ENCODE results near the gene CHORDC1. TPM values are rescaled to one million over a fixed set of nuclear protein-coding genes. Genes with fewer than 3 reads are reported as not detected.

CHORDC1 gene
- total RNA-seq, 1 experiment from 2014 or later, result 66.9 TPM

DNA sequence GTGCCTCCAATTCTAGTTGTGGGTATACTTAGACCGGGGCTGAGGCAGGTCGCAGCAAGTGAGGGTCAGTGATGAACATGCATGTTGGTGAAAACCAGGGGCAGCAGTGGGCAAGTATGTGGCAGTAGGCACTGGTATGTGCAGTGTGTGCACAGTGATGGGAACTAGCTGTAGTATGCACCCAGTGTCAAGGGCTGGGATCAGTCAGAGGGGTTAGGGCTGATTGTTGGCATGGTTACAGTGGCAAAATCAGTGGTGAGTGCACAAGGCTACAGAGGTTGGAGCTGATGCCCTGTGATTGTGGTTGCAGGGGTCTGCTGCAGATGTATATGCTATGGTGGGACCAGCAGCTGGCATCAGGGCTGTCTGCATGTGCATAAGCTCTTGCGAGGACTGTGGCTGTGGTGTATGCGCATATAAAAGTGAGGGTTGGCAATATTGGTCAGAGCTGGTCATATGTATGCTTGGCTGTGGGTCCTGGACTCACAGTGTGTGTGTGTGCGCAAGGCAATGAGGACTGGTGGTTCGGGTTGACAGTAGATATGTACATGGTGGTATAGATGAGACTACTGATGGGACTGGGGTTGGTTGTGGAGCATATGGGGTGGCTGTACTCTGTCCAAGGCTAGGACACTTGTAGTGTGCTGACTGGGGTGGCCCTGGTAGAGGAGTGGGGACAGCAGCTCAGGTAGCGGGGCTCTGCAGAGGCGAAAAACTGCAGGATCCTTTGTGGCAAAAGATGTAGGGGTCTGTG is 33.7 kb upstream of the CHORDC1 start:
- H3K27ac ChIP-seq (ENCODE audit: low read length), result no peak overlapping the region
- BruUV-seq (replicated peaks), result no TSS peak
- no peak for TF ChIP-seq EZH2phosphoT487 (IDR thresholded peaks at IDR 0.05; ENCODE audit: borderline replicate concordance, low read length)
- no peak for TF ChIP-seq EZH2 (IDR thresholded peaks at IDR 0.05; ENCODE audit: low read length, unreplicated experiment)
- TF ChIP-seq CTCF (conservative IDR thresholded peaks at IDR 0.05; ENCODE audit: low read depth, low read length), result no peak
- no peaks in the 10 kb centered on the region for H3K9me3 ChIP-seq (ENCODE audit: low read length)
- no peaks in the 10 kb centered on the region for H4K20me1 ChIP-seq (ENCODE audit: low read length)
- no peaks in the 10 kb centered on the region for H3K79me2 ChIP-seq (ENCODE audit: low read length)
- H3K4me1 ChIP-seq (ENCODE audit: insufficient read depth, low read length), result no peaks in the 10 kb centered on the region
- ChIA-PET POLR2A (ENCODE audit: unreplicated experiment) (no interaction called here), CTCF (no interaction called here)
- no peak for DNase-seq
- H3K27me3 ChIP-seq (ENCODE audit: low read length), result peaks cover 48% of the 10 kb centered on the region
- no peaks in the 10 kb centered on the region for H3F3A ChIP-seq (ENCODE audit: low read length, unreplicated experiment)
- H3K36me3 ChIP-seq (ENCODE audit: low read depth, low read length), result no peaks in the 10 kb centered on the region
- intact Hi-C loops (cut with micrococcal nuclease), result no loop called here
- H3K4me3 ChIP-seq (ENCODE audit: low read length), result no peak overlapping the region
- no peak overlapping the region for H3K9ac ChIP-seq (ENCODE audit: low read length)
- no peaks in the 10 kb centered on the region for H3K9me2 ChIP-seq (replicated peaks; ENCODE audit: low read length)
- no peak overlapping the region for H3K4me2 ChIP-seq (ENCODE audit: low read length)
- no peak overlapping the region for H2AFZ ChIP-seq (ENCODE audit: low read length)
- ATAC-seq, result no peak

DNA sequence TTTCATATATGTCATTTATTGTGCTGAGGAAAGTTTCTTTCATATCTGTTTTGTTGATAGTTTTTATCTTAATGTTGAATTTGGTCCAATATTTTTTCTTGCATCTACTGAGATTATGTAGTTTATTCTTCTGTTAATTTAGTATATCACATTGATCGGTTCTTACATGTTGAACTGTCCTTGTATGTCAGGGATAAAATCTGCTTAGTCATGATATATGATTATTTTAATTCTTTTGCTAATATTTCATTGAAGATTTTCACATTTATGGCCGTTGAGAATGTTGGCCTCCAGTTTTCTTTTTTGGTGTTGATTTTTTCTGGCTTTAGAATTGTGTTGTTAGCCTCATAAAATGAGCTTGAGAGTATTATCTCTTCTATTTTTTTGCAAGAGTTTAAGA is 31.2 kb upstream of the CHORDC1 start:
- Histone ChIP-seq H3K4me3 (ENCODE audit: low read length) (no peak overlapping the region), H3K9me2 (replicated peaks; ENCODE audit: low read length) (no peaks in the 10 kb centered on the region), H3K27me3 (ENCODE audit: low read length) (peaks cover 49% of the 10 kb centered on the region), H3K36me3 (ENCODE audit: low read depth, low read length) (no peaks in the 10 kb centered on the region), H4K20me1 (ENCODE audit: low read length) (no peaks in the 10 kb centered on the region), H3K4me1 (ENCODE audit: insufficient read depth, low read length) (no peaks in the 10 kb centered on the region), H3K9ac (ENCODE audit: low read length) (no peak overlapping the region), H3K9me3 (ENCODE audit: low read length) (no peaks in the 10 kb centered on the region), H3K4me2 (ENCODE audit: low read length) (no peak overlapping the region), H2AFZ (ENCODE audit: low read length) (no peak overlapping the region), H3K27ac (ENCODE audit: low read length) (no peak overlapping the region), H3K79me2 (ENCODE audit: low read length) (no peaks in the 10 kb centered on the region), H3F3A (ENCODE audit: low read length, unreplicated experiment) (no peaks in the 10 kb centered on the region)
- TF ChIP-seq EZH2 (IDR thresholded peaks at IDR 0.05; ENCODE audit: low read length, unreplicated experiment) (no peak), EZH2phosphoT487 (IDR thresholded peaks at IDR 0.05; ENCODE audit: borderline replicate concordance, low read length) (no peak), CTCF (conservative IDR thresholded peaks at IDR 0.05; ENCODE audit: low read depth, low read length) (no peak)
- ChIA-PET CTCF (no interaction called here), POLR2A (ENCODE audit: unreplicated experiment) (no interaction called here)
- intact Hi-C loops (cut with micrococcal nuclease), result no loop called here
- no peak for DNase-seq
- BruUV-seq (replicated peaks), result no TSS peak
- ATAC-seq, result no peak

GRCh38 chr11:90252053-90252452 is 29.2 kb upstream of the CHORDC1 start:
- H3K27ac ChIP-seq (ENCODE audit: low read length), result no peak overlapping the region
- no peak overlapping the region for H2AFZ ChIP-seq (ENCODE audit: low read length)
- no peak overlapping the region for H3K9ac ChIP-seq (ENCODE audit: low read length)
- no peaks in the 10 kb centered on the region for H3K4me1 ChIP-seq (ENCODE audit: insufficient read depth, low read length)
- no peak for TF ChIP-seq EZH2 (IDR thresholded peaks at IDR 0.05; ENCODE audit: low read length, unreplicated experiment)
- H3K36me3 ChIP-seq (ENCODE audit: low read depth, low read length), result no peaks in the 10 kb centered on the region
- H3K27me3 ChIP-seq (ENCODE audit: low read length), result peaks cover 53% of the 10 kb centered on the region
- H3K4me3 ChIP-seq (ENCODE audit: low read length), result no peak overlapping the region
- no peaks in the 10 kb centered on the region for H3K9me2 ChIP-seq (replicated peaks; ENCODE audit: low read length)
- no peaks in the 10 kb centered on the region for H4K20me1 ChIP-seq (ENCODE audit: low read length)
- no peak for ATAC-seq
- H3K79me2 ChIP-seq (ENCODE audit: low read length), result no peaks in the 10 kb centered on the region
- no peak overlapping the region for H3K4me2 ChIP-seq (ENCODE audit: low read length)
- H3F3A ChIP-seq (ENCODE audit: low read length, unreplicated experiment), result no peaks in the 10 kb centered on the region
- ChIA-PET POLR2A (ENCODE audit: unreplicated experiment) (no interaction called here), CTCF (no interaction called here)
- DNase-seq, result no peak
- intact Hi-C loops (cut with micrococcal nuclease), result no loop called here
- H3K9me3 ChIP-seq (ENCODE audit: low read length), result no peaks in the 10 kb centered on the region
- no TSS peak for BruUV-seq (replicated peaks)

Measured in PC-3 (cell line).